ENCODE data around the gene KLRC3.

DNA sequence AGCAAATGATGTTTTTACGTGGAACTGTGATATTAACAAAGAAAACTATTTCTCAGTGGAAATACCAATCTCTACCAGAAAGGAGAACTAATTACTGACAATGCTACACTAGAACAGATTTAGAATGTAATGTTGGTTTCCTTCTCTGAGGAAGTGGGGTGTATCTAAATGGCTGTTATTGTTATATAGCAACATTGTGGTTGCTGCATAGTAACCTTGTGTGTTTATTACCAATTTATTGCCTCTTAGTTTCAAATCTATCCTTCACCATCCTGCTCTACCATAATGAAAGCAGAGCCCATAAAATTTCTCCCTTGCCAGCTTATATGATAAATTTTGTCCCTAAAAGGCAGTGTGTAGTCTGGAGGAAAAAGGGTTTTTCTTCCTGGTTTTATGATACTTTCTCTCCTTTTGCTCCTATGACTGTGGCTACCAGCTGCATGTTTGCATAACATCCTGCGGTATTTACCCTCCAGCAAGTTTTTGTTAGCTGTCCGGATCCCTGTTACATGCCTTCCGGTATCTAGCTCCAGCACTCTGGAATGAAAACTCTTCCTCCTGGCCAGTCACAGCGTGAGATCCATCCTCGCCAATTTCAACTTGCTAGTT is 24.9 kb downstream of the KLRC3 start:
- no peak for TF ChIP-seq EZH2 (IDR thresholded peaks at IDR 0.05; ENCODE audit: borderline replicate concordance, low read length)
- TF ChIP-seq, protein P1, sequence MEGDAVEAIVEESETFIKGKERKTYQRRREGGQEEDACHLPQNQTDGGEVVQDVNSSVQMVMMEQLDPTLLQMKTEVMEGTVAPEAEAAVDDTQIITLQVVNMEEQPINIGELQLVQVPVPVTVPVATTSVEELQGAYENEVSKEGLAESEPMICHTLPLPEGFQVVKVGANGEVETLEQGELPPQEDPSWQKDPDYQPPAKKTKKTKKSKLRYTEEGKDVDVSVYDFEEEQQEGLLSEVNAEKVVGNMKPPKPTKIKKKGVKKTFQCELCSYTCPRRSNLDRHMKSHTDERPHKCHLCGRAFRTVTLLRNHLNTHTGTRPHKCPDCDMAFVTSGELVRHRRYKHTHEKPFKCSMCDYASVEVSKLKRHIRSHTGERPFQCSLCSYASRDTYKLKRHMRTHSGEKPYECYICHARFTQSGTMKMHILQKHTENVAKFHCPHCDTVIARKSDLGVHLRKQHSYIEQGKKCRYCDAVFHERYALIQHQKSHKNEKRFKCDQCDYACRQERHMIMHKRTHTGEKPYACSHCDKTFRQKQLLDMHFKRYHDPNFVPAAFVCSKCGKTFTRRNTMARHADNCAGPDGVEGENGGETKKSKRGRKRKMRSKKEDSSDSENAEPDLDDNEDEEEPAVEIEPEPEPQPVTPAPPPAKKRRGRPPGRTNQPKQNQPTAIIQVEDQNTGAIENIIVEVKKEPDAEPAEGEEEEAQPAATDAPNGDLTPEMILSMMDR (IDR thresholded peaks at IDR 0.05; ENCODE audit: low read length) = no peak

Data from OCI-LY1 (cell line).